Panc1 (cell line): ENCODE data around the gene OTULINL. TPM values are rescaled to one million over a fixed set of nuclear protein-coding genes. Genes with fewer than 3 reads are reported as not detected.

ENCODE experiments used
- ATAC-seq: fragments of 200-7000 bp; cut with Tn5 transposase; 2 replicates; pipeline ENCODE4 v1.9.1; 2020; ENCODE audit warnings: mild to moderate bottlenecking, moderate library complexity
- BruUV-seq: library from RNA; stranded (reverse); fragments of 400-500 nt; replicated peaks from 2 replicates; lab custom pipeline; 2021; lab: Mats Ljungman, UMichigan
- CTCF ChIA-PET: fragments of 300-600 bp; sonication (Branson Sonifier 250); formaldehyde crosslinking; loops from one replicate; lab custom pipeline; 2022; ENCODE audit warnings: antibody characterized with exemption; lab: Charles Lee
- POLR2A ChIA-PET: fragments of 300-600 bp; sonication (Branson Sonifier 250); formaldehyde crosslinking; loops from one replicate; lab custom pipeline; 2022; ENCODE audit warnings: antibody characterized with exemption; lab: Charles Lee
- DNase-seq: peaks from one replicate; pipeline ENCODE4 v3.0.0-alpha.2; 2010; ENCODE audit warnings: low read depth, low spot score
- H3K27ac ChIP-seq: 2 replicates; pipeline ENCODE4 v1.5.1; 2011; ENCODE audit warnings: mild to moderate bottlenecking, low read length, inconsistent platforms
- H3K27me3 ChIP-seq: fragments of 200-500 bp; sonication (Bioruptor generic); 2 replicates; pipeline ENCODE4 v1.6.0; 2014; ENCODE audit warnings: low read length, inconsistent platforms; ENCODE audit not compliant: control insufficient read depth, insufficient read depth
- H3K36me3 ChIP-seq: fragments of 200-500 bp; sonication (Bioruptor generic); 2 replicates; pipeline ENCODE4 v1.5.1; 2014; ENCODE audit warnings: inconsistent platforms, mild to moderate bottlenecking, low read length, moderate library complexity; ENCODE audit not compliant: control insufficient read depth, insufficient read depth
- H3K4me1 ChIP-seq: 2 replicates; pipeline ENCODE4 v1.5.1; 2011; ENCODE audit warnings: inconsistent platforms, mild to moderate bottlenecking, low read length, moderate library complexity; ENCODE audit not compliant: control insufficient read depth, insufficient read depth
- H3K4me3 ChIP-seq, 2 experiments: 2 replicates each; pipeline ENCODE4 v1.5.1; 2011 to 2012; ENCODE audit warnings: low read depth in 2 of 2, low read length in 2 of 2, mild to moderate bottlenecking in 2 of 2, inconsistent platforms in 1 of 2, moderate library complexity in 1 of 2
- H3K9me3 ChIP-seq: fragments of 200-500 bp; sonication (Bioruptor generic); 2 replicates; pipeline ENCODE4 v1.5.1; 2014; ENCODE audit warnings: low read depth, mild to moderate bottlenecking, inconsistent platforms, low read length, moderate library complexity; ENCODE audit not compliant: control insufficient read depth, insufficient read depth
- POLR2AphosphoS5 ChIP-seq: IDR thresholded peaks from 2 replicates; pipeline ENCODE4 v1.6.1; 2012; ENCODE audit warnings: mild to moderate bottlenecking, low read depth, low read length, moderate library complexity
- REST ChIP-seq, 2 experiments: IDR thresholded peaks; 2 replicates each; pipeline ENCODE4 v1.6.1; 2011 to 2012; ENCODE audit warnings: low read depth in 2 of 2, control low read depth in 1 of 2, low read length in 1 of 2, mild to moderate bottlenecking in 1 of 2, moderate library complexity in 1 of 2; ENCODE audit not compliant: insufficient read depth in 1 of 2
- SIN3A ChIP-seq: IDR thresholded peaks from 2 replicates; pipeline ENCODE4 v1.6.1; 2012; ENCODE audit warnings: low read depth, mild to moderate bottlenecking, low read length, moderate library complexity, borderline replicate concordance; ENCODE audit not compliant: insufficient read depth
- TCF7L2 ChIP-seq: IDR thresholded peaks from 2 replicates; pipeline ENCODE4 v1.6.1; 2011; ENCODE audit warnings: mild to moderate bottlenecking, low read depth, low read length, inconsistent platforms
- in situ Hi-C: cut with HindIII; loops from 2 replicates; pipeline ENCODE4 v1.10.0; 2016; ENCODE audit warnings: low sequenced_read_pairs, low pct_unique_long_range_greater_than_20kb
- intact Hi-C: fragments of 100-400 bp; cut with micrococcal nuclease; formaldehyde crosslinking; loops from one replicate; pipeline ENCODE4 v1.10.0; 2022; ENCODE audit not compliant: unreplicated experiment
- total RNA-seq: library from RNA; stranded (reverse); gene quantifications from one replicate; pipeline ENCODE4 v1.2.1, GENCODE V29; 2021; ENCODE audit not compliant: unreplicated experiment
- TF ChIP-seq, protein P1 (sequence below): fragments of 450-650 bp; IDR thresholded peaks from 2 replicates; pipeline ENCODE4 v1.5.1; 2017; ENCODE audit warnings: mild to moderate bottlenecking

The OTULINL gene
- total RNA-seq, 1 experiment from 2014 or later, result 1.8 TPM

DNA sequence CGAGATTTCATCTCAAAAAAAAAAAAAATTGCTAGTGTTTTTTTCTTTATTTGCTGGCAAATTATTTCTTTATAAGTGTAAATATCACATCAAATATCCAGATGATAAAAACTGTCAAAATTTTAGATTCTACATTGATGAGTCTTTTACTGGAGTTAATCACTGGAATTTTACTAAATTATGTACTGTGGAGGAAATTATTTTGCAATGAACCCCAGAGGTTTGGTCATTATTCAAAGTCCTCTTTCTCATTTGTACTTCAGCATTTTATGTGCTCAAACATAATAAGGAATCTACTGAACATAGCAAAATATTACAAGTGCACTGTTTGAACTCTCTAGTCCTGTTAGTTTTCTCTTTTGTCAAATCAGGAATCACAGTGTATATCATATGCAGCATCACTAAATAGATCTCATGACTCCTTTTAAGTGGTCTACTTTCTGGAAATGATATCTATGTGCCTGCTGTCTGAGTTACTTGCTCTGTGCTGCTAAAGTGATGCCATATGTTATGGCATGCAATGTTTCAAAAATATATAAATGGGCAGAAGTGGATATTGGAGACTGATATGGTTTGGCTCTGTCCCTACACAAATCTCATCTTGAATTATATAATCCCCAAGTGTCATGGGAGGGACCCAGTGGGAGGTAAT, 18.0 kb downstream of the OTULINL start:
- ChIA-PET POLR2A (no interaction called here), CTCF (no interaction called here)
- no peak for DNase-seq
- H3K9me3 ChIP-seq, result no peaks in the 10 kb centered on the region
- ATAC-seq, result no peak
- in situ Hi-C loops (no loop called here), intact Hi-C loops (no loop called here)
- no peaks in the 10 kb centered on the region for H3K36me3 ChIP-seq
- no peak overlapping the region for H3K27ac ChIP-seq
- no TSS peak for BruUV-seq
- no peak overlapping the region for H3K4me3 ChIP-seq
- no peaks in the 10 kb centered on the region for H3K27me3 ChIP-seq
- H3K4me1 ChIP-seq, result no peaks in the 10 kb centered on the region
- TF ChIP-seq POLR2AphosphoS5, result no peak
- no peak for TF ChIP-seq TCF7L2
- TF ChIP-seq REST (IDR thresholded peaks at IDR 0.05; ENCODE audit: insufficient read depth in 1 of 2, low read depth in 2 of 2, low read length in 1 of 2), result no peak
- TF ChIP-seq SIN3A, result no peak
- TF ChIP-seq, protein P1, sequence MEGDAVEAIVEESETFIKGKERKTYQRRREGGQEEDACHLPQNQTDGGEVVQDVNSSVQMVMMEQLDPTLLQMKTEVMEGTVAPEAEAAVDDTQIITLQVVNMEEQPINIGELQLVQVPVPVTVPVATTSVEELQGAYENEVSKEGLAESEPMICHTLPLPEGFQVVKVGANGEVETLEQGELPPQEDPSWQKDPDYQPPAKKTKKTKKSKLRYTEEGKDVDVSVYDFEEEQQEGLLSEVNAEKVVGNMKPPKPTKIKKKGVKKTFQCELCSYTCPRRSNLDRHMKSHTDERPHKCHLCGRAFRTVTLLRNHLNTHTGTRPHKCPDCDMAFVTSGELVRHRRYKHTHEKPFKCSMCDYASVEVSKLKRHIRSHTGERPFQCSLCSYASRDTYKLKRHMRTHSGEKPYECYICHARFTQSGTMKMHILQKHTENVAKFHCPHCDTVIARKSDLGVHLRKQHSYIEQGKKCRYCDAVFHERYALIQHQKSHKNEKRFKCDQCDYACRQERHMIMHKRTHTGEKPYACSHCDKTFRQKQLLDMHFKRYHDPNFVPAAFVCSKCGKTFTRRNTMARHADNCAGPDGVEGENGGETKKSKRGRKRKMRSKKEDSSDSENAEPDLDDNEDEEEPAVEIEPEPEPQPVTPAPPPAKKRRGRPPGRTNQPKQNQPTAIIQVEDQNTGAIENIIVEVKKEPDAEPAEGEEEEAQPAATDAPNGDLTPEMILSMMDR, result no peak

GRCh38 chr5:14600846-14601245, 19.3 kb downstream of the OTULINL start:
- no peaks in the 10 kb centered on the region for H3K9me3 ChIP-seq
- H3K4me3 ChIP-seq, result no peak overlapping the region
- intact Hi-C loops (no loop called here), in situ Hi-C loops (no loop called here)
- H3K4me1 ChIP-seq, result no peaks in the 10 kb centered on the region
- BruUV-seq, result no TSS peak
- no peaks in the 10 kb centered on the region for H3K36me3 ChIP-seq
- ATAC-seq (no peak), DNase-seq (no peak)
- no peaks in the 10 kb centered on the region for H3K27me3 ChIP-seq
- H3K27ac ChIP-seq, result no peak overlapping the region
- TF ChIP-seq TCF7L2 (no peak), REST (IDR thresholded peaks at IDR 0.05; ENCODE audit: insufficient read depth in 1 of 2, low read depth in 2 of 2, low read length in 1 of 2) (no peak), SIN3A (no peak), POLR2AphosphoS5 (no peak)
- TF ChIP-seq, protein P1, result no peak
- ChIA-PET CTCF (no interaction called here), POLR2A (no interaction called here)
